ENCODE results near the gene FBXO3. TPM values are rescaled to one million over a fixed set of nuclear protein-coding genes. Genes with fewer than 3 reads are reported as not detected.

FBXO3 gene
- total RNA-seq, 3 donors from 2014 or later (not counting 1 experiment from before 2014, with no cell fraction given): 54.9 to 64.7 (median 56.2) TPM

DNA sequence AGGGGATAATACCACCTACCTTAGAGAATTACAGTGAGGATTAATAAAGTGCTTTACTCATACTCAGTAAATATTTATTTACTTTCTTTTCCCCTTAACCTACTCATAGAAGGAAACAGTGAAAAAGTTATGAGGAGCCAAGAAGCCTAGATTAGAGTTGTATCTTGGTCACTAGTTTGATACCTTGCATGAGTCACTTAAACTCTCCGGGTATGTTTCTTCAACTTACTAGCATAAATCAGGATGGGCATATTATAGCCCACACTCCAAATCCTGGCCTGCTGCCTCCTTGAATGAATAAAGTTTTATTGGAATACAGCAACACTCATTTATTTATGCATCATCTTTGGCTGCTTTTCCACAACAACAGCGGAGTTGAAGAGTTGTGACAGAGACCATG lies 8.2 kb downstream of the FBXO3 start:
- Mint-ChIP-seq H3K4me1 (peaks cover 6 to 11% of the 10 kb centered on the region in 2 donors), H3K9me3 (no peaks in the 10 kb centered on the region), H3K36me3 (peaks cover 21% of the 10 kb centered on the region), H3K27ac (no peak overlapping the region), H3K27me3 (ENCODE audit: low read depth in 2 of 2) (no peaks in the 10 kb centered on the region), H3K4me3 (no peak overlapping the region)
- Histone ChIP-seq H3K9me3 (ENCODE audit: control insufficient read depth, insufficient read depth, low read length) (no peaks in the 10 kb centered on the region), H3K4me1 (ENCODE audit: control insufficient read depth, insufficient read depth, low read length) (no peaks in the 10 kb centered on the region), H3K36me3 (ENCODE audit: control insufficient read depth, insufficient read depth, low read length) (peaks cover 82% of the 10 kb centered on the region), H3K27me3 (ENCODE audit: control insufficient read depth, insufficient read depth, low read length) (no peaks in the 10 kb centered on the region), H3K27ac (ENCODE audit: low read length) (no peak overlapping the region), H3K4me3 (ENCODE audit: low read length) (no peak overlapping the region)
- ATAC-seq: no peak
- intact Hi-C loops (cut with micrococcal nuclease): no loop called here
- WGBS (ENCODE audit: insufficient coverage): 100% methylated on average over 2 of the region's 2 CpGs
- no peak for DNase-seq
- TF ChIP-seq, protein P1, sequence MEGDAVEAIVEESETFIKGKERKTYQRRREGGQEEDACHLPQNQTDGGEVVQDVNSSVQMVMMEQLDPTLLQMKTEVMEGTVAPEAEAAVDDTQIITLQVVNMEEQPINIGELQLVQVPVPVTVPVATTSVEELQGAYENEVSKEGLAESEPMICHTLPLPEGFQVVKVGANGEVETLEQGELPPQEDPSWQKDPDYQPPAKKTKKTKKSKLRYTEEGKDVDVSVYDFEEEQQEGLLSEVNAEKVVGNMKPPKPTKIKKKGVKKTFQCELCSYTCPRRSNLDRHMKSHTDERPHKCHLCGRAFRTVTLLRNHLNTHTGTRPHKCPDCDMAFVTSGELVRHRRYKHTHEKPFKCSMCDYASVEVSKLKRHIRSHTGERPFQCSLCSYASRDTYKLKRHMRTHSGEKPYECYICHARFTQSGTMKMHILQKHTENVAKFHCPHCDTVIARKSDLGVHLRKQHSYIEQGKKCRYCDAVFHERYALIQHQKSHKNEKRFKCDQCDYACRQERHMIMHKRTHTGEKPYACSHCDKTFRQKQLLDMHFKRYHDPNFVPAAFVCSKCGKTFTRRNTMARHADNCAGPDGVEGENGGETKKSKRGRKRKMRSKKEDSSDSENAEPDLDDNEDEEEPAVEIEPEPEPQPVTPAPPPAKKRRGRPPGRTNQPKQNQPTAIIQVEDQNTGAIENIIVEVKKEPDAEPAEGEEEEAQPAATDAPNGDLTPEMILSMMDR (IDR thresholded peaks at IDR 0.05): no peak

DNA sequence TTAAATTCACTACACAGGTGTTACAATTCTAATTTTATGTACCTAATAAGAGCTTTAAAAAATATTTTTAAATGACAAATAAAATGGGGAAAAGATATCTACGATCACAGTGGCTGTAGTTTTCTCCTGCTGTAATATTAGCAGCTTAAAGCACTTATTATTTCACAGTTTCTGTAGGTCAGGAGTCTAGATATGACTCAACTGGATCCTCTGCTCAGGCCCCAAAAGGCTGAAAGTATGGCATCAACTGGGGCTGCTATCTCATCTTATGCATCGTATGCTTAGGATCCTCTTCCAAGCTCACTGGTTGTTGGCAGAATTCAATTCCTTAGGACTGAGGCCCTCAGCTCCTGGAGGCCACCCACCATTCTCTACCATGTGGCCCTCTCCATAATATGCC lies 12.8 kb downstream of the FBXO3 start:
- H3K9me3 ChIP-seq (ENCODE audit: control insufficient read depth, insufficient read depth, low read length): no peaks in the 10 kb centered on the region
- H3K4me1 ChIP-seq (ENCODE audit: control insufficient read depth, insufficient read depth, low read length): no peaks in the 10 kb centered on the region
- TF ChIP-seq, protein P1 (IDR thresholded peaks at IDR 0.05): no peak
- H3K27me3 ChIP-seq (ENCODE audit: control insufficient read depth, insufficient read depth, low read length): no peaks in the 10 kb centered on the region
- intact Hi-C loops (cut with micrococcal nuclease): no loop called here
- DNase-seq: no peak
- H3K4me3 ChIP-seq (ENCODE audit: low read length): no peak overlapping the region
- no peaks in the 10 kb centered on the region for H3K9me3 Mint-ChIP-seq
- ATAC-seq: no peak
- H3K27ac Mint-ChIP-seq: no peak overlapping the region
- H3K27ac ChIP-seq (ENCODE audit: low read length): no peak overlapping the region
- H3K4me1 Mint-ChIP-seq: peaks cover 4 to 24% of the 10 kb centered on the region in 2 donors
- H3K4me3 Mint-ChIP-seq: no peak overlapping the region
- H3K27me3 Mint-ChIP-seq (ENCODE audit: low read depth in 2 of 2): no peaks in the 10 kb centered on the region
- WGBS (ENCODE audit: insufficient coverage): 82% methylated on average over 1 of the region's 2 CpGs
- peaks cover 37% of the 10 kb centered on the region for H3K36me3 Mint-ChIP-seq
- H3K36me3 ChIP-seq (ENCODE audit: control insufficient read depth, insufficient read depth, low read length): peaks cover 79% of the 10 kb centered on the region

DNA sequence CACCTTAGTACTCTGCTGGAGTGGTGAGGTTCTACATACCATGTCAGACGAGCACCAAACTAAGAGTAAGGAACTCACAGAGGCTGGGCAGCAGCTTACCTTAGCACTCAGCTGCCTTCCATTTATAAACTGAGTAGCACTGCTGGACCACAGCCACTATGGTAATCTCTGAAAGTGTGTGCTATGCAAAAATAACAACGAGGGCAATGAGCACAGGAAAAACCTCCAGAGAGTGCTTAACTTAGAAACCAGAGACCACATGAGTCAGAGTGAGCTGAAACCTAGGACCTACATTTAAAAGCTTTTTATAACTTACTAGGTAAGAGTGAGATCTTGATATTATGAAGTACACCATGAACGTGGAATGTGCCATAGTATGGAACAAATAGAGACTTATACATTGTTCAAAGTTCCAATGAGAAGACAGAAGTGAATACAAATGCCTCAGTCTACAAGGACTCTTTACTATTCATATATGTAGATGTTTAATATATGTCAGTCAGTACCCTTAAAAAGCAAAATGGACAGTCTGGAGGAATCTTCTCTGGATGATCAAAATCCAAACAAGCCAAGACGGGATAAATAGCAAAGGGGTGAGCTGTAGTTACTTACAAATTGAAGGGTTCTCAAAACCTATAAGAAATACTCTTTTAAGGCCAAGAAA lies 20.9 kb downstream of the FBXO3 start:
- Mint-ChIP-seq H3K36me3 (peaks cover 2% of the 10 kb centered on the region), H3K27me3 (ENCODE audit: low read depth in 2 of 2) (no peaks in the 10 kb centered on the region), H3K27ac (no peak overlapping the region), H3K9me3 (no peaks in the 10 kb centered on the region), H3K4me3 (no peak overlapping the region), H3K4me1 (no peaks in the 10 kb centered on the region)
- TF ChIP-seq, protein P1 (IDR thresholded peaks at IDR 0.05): no peak
- H3K27ac ChIP-seq (ENCODE audit: low read length): no peak overlapping the region
- no peak overlapping the region for H3K4me3 ChIP-seq (ENCODE audit: low read length)
- intact Hi-C loops (cut with micrococcal nuclease): no loop called here
- no peaks in the 10 kb centered on the region for H3K9me3 ChIP-seq (ENCODE audit: control insufficient read depth, insufficient read depth, low read length)
- 49% methylated on average over 3 of the region's 4 CpGs for WGBS (ENCODE audit: insufficient coverage)
- H3K36me3 ChIP-seq (ENCODE audit: control insufficient read depth, insufficient read depth, low read length): peaks cover 90% of the 10 kb centered on the region
- H3K4me1 ChIP-seq (ENCODE audit: control insufficient read depth, insufficient read depth, low read length): no peaks in the 10 kb centered on the region
- ATAC-seq: no peak
- no peaks in the 10 kb centered on the region for H3K27me3 ChIP-seq (ENCODE audit: control insufficient read depth, insufficient read depth, low read length)
- no peak for DNase-seq

DNA sequence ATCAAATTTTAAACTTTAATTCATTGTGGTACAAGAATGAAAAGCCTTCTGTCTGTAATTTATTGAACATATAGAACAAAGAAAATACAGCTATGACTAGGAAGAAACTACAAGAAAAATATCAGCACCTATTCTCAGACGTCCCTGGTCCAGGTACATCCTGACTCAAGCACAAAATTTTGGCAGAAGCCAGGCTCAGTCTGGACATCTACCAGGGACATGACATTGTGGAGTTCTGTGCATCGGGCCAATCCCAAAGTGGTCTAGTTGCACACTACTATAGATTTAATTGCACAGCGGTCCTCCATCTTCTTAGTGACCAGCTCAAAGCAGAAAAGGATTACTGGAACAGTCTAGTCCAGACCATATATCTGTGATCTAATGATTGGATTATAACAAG lies 22.4 kb downstream of the FBXO3 start:
- DNase-seq (no peak), ATAC-seq (no peak)
- H3K9me3 ChIP-seq (ENCODE audit: control insufficient read depth, insufficient read depth, low read length): no peaks in the 10 kb centered on the region
- no peaks in the 10 kb centered on the region for H3K4me1 ChIP-seq (ENCODE audit: control insufficient read depth, insufficient read depth, low read length)
- H3K4me3 ChIP-seq (ENCODE audit: low read length): no peak overlapping the region
- TF ChIP-seq, protein P1 (IDR thresholded peaks at IDR 0.05): no peak
- Mint-ChIP-seq H3K27ac (no peak overlapping the region), H3K27me3 (ENCODE audit: low read depth in 2 of 2) (no peaks in the 10 kb centered on the region), H3K36me3 (peaks cover 3% of the 10 kb centered on the region), H3K4me1 (no peaks in the 10 kb centered on the region), H3K4me3 (no peak overlapping the region), H3K9me3 (no peaks in the 10 kb centered on the region)
- peaks cover 89% of the 10 kb centered on the region for H3K36me3 ChIP-seq (ENCODE audit: control insufficient read depth, insufficient read depth, low read length)
- no peaks in the 10 kb centered on the region for H3K27me3 ChIP-seq (ENCODE audit: control insufficient read depth, insufficient read depth, low read length)
- H3K27ac ChIP-seq (ENCODE audit: low read length): no peak overlapping the region
- intact Hi-C loops (cut with micrococcal nuclease): no loop called here
- WGBS (ENCODE audit: insufficient coverage): 98% methylated on average over 3 of the region's 3 CpGs
